PFSK-1 (cell line): ENCODE results near the gene RGS13.

ENCODE experiments used
- FOXP2 ChIP-seq: optimal IDR thresholded peaks from 2 replicates; pipeline ENCODE3; 2011; ENCODE audit warnings: borderline replicate concordance, control low read depth, inconsistent platforms; ENCODE audit not compliant: insufficient read depth; ENCODE audit errors: extremely low read length, extremely low read depth
- POLR2AphosphoS5 ChIP-seq: IDR thresholded peaks from 2 replicates; pipeline ENCODE4 v1.6.1; 2012; ENCODE audit warnings: low read depth, mild to moderate bottlenecking, control low read depth, low read length, moderate library complexity
- REST ChIP-seq, 2 experiments: IDR thresholded peaks; 2 replicates each; pipeline versions ENCODE4 v1.6.1 to v1.8.0; 2011 to 2012; ENCODE audit warnings: low read depth in 2 of 2, low read length in 2 of 2, control low read depth in 1 of 2, inconsistent platforms in 1 of 2, mild to moderate bottlenecking in 1 of 2, moderate library complexity in 1 of 2; ENCODE audit not compliant: insufficient read depth in 1 of 2
- SIN3A ChIP-seq: IDR thresholded peaks from 2 replicates; pipeline ENCODE4 v1.6.1; 2012; ENCODE audit warnings: mild to moderate bottlenecking, low read length, moderate library complexity, borderline replicate concordance; ENCODE audit not compliant: insufficient read depth
- TAF1 ChIP-seq: IDR thresholded peaks from 2 replicates; pipeline ENCODE4 v1.6.1; 2012; ENCODE audit warnings: low read length, control low read depth, borderline replicate concordance; ENCODE audit not compliant: insufficient read depth

Gene RGS13

GRCh38 chr1:192652159-192652558 lies 16.2 kb downstream of the RGS13 start:
- TF ChIP-seq POLR2AphosphoS5 = no peak
- TF ChIP-seq SIN3A = no peak
- no peak for TF ChIP-seq REST (IDR thresholded peaks at IDR 0.05; ENCODE audit: insufficient read depth in 1 of 2, low read depth in 2 of 2, low read length in 2 of 2)
- TF ChIP-seq TAF1 = no peak
- TF ChIP-seq FOXP2 = no peak

GRCh38 chr1:192654120-192654519 lies 18.2 kb downstream of the RGS13 start:
- TF ChIP-seq POLR2AphosphoS5 (no peak), FOXP2 (no peak), REST (IDR thresholded peaks at IDR 0.05; ENCODE audit: insufficient read depth in 1 of 2, low read depth in 2 of 2, low read length in 2 of 2) (no peak), SIN3A (no peak), TAF1 (no peak)

GRCh38 chr1:192654591-192655251 lies 18.8 kb downstream of the RGS13 start:
- no peak for TF ChIP-seq POLR2AphosphoS5
- no peak for TF ChIP-seq REST (IDR thresholded peaks at IDR 0.05; ENCODE audit: insufficient read depth in 1 of 2, low read depth in 2 of 2, low read length in 2 of 2)
- TF ChIP-seq SIN3A = no peak
- TF ChIP-seq FOXP2 = no peak
- TF ChIP-seq TAF1 = no peak

GRCh38 chr1:192657760-192658159 lies 21.8 kb downstream of the RGS13 start:
- TF ChIP-seq SIN3A = no peak
- TF ChIP-seq FOXP2 = no peak
- no peak for TF ChIP-seq POLR2AphosphoS5
- TF ChIP-seq TAF1 = no peak
- no peak for TF ChIP-seq REST (IDR thresholded peaks at IDR 0.05; ENCODE audit: insufficient read depth in 1 of 2, low read depth in 2 of 2, low read length in 2 of 2)

- TF ChIP-seq REST (IDR thresholded peaks at IDR 0.05; ENCODE audit: insufficient read depth in 1 of 2, low read depth in 2 of 2, low read length in 2 of 2) (no peak), SIN3A (no peak), POLR2AphosphoS5 (no peak)
Measured at GRCh38 chr1:192658255-192658654, 22.3 kb downstream of the RGS13 start.
